ENCODE measurements around the gene TXNRD2.

Gene TXNRD2

GRCh38 chr22:19868773-19869471, 72.7 kb downstream of the TXNRD2 start:
- no peak for DNase-seq (ENCODE audit: low read depth)
- H3K4me3 ChIP-seq (ENCODE audit: low read depth, low read length) = no peak overlapping the region
- TF ChIP-seq, protein P1, sequence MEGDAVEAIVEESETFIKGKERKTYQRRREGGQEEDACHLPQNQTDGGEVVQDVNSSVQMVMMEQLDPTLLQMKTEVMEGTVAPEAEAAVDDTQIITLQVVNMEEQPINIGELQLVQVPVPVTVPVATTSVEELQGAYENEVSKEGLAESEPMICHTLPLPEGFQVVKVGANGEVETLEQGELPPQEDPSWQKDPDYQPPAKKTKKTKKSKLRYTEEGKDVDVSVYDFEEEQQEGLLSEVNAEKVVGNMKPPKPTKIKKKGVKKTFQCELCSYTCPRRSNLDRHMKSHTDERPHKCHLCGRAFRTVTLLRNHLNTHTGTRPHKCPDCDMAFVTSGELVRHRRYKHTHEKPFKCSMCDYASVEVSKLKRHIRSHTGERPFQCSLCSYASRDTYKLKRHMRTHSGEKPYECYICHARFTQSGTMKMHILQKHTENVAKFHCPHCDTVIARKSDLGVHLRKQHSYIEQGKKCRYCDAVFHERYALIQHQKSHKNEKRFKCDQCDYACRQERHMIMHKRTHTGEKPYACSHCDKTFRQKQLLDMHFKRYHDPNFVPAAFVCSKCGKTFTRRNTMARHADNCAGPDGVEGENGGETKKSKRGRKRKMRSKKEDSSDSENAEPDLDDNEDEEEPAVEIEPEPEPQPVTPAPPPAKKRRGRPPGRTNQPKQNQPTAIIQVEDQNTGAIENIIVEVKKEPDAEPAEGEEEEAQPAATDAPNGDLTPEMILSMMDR (IDR thresholded peaks at IDR 0.05; ENCODE audit: low read depth, low read length, missing control alignments) = no peak

DNA sequence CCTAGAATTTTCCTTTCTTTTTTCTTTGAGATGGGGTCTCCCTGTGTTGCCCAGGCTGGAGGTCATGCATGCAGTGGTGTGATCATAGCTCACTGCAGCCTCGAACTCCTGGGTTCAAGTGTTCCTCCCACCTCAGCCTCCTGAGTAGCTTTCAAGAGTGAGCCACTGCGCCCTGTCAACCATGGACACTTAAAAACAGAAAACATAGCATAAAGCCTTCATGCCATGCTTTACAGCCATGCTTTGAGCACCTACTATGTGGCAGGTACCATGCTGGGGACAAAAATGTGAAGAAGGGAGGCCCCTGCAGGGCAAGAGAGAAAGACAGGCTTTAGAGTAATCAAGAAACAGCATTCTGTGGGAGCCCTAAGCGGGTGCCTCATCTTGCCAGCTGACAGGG, 73.3 kb downstream of the TXNRD2 start:
- no peak for DNase-seq (ENCODE audit: low read depth)
- no peak overlapping the region for H3K4me3 ChIP-seq (ENCODE audit: low read depth, low read length)
- TF ChIP-seq, protein P1 (IDR thresholded peaks at IDR 0.05; ENCODE audit: low read depth, low read length, missing control alignments) = no peak

- DNase-seq (ENCODE audit: low read depth) = no peak
- TF ChIP-seq, protein P1 (IDR thresholded peaks at IDR 0.05; ENCODE audit: low read depth, low read length, missing control alignments) = no peak
Observed at GRCh38 chr22:19867617-19868016, 74.0 kb downstream of the TXNRD2 start.

DNA sequence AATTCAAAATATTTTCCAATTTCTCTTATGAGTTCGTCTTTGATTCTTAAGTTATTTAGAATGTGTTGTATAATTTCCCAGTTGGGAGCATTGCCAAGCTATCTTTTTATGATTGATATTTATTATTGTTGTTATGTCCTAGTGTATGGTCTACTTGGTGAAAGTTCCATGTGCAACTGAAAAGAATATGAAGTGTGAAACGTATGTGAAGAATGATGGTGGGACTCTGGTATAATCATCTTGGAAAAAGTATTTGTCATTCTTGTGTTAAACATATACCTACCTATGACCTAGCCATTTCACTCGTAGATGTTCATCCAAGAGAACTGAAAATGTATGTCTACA, 75.0 kb downstream of the TXNRD2 start:
- DNase-seq (ENCODE audit: low read depth) = no peak
- no peak overlapping the region for H3K4me3 ChIP-seq (ENCODE audit: low read depth, low read length)
- TF ChIP-seq, protein P1 (IDR thresholded peaks at IDR 0.05; ENCODE audit: low read depth, low read length, missing control alignments) = no peak

More at GRCh38 chr22:19867617-19868016, 74.0 kb downstream of the TXNRD2 start:
- H3K4me3 ChIP-seq (ENCODE audit: low read depth, low read length) = no peak overlapping the region

DNA sequence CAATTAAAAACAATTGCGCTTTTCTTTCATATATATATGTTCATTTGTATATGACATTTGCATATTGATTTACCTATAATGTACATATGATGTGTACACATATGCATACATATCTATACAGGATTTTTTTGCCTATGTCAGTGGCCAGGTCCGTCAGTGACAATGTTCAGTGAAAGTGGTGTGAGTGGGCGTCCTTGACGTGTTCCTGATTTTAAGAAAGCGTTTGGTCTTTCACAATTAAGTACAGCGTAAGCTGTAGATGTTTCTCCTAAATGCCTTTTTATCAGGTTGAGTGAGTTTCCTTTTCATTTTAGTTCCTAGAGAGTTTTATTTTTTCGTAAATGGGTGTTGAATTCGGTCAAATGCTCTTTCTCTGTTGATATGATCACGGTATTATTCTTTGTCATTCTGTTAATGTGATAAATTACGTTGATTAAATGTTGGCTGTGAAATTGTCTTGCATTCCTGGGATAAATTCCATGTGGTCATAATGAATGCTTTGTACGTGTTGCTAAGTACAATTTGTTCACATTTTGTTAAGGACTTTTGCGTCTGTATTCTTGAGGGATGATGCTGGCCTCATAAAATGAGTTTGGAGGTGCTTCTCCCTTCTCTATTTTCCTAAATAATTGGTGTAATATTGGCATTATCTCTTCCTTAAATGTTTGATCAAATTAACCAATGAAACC, 76.3 kb downstream of the TXNRD2 start:
- TF ChIP-seq, protein P1 (IDR thresholded peaks at IDR 0.05; ENCODE audit: low read depth, low read length, missing control alignments) = no peak
- no peak for DNase-seq (ENCODE audit: low read depth)
- no peak overlapping the region for H3K4me3 ChIP-seq (ENCODE audit: low read depth, low read length)

DNA sequence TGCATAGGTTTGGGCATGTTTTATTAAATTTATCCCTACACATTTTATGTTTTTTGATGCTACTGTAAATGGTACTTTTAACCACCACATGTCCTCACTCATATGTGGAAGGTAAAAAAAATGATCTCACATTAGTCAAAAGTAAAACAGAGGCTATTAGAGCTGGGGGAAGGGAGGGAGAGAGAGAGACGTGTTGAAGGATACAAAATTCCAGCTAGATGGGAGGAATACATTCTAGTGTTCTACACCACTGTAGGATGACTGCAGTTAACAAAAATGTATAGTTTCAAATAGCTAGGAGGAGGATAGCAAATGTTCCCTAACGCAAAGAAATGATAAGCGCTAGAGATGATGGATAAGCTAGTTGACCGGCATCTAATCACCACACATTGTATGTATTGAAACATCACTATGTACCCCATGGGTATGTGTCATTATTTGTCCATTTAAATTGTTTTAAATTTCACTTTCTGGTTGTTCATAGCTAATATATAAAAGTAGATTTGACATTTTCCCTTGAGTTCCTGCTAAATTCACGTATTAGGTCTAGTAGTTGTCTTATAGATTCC, 77.0 kb downstream of the TXNRD2 start:
- TF ChIP-seq, protein P1 (IDR thresholded peaks at IDR 0.05; ENCODE audit: low read depth, low read length, missing control alignments) = no peak
- H3K4me3 ChIP-seq (ENCODE audit: low read depth, low read length) = no peak overlapping the region
- DNase-seq (ENCODE audit: low read depth) = no peak
